ENCODE data around the gene GAS7. TPM values are rescaled to one million over a fixed set of nuclear protein-coding genes. Genes with fewer than 3 reads are reported as not detected.

The GAS7 gene
- total and polyA plus RNA-seq, 2 of the 13 experiments (the other 11 are each of a cell fraction or from before 2014, with no cell fraction given) = 1.0 to 5.2 TPM

DNA sequence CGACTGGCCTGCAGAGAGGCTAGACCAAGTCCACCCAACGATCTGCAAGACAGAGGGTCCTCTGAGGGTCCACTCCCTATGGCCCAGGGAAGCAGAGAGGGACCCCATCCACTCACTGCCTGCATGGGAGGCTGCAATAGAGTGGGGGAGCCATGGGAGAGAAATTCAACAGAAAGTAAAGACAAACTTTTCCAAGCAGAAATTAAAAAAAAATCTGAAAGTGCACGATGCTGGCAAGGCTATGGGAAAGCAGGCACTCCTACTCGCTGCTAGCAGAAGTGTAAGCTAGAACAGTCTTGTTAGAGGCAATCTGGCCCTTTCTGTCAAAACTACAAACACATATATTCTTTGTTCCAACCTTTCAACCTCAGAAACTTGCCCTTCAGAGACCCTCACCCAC is 85.4 kb downstream of the GAS7 start (continued):
- TF ChIP-seq, protein P1, sequence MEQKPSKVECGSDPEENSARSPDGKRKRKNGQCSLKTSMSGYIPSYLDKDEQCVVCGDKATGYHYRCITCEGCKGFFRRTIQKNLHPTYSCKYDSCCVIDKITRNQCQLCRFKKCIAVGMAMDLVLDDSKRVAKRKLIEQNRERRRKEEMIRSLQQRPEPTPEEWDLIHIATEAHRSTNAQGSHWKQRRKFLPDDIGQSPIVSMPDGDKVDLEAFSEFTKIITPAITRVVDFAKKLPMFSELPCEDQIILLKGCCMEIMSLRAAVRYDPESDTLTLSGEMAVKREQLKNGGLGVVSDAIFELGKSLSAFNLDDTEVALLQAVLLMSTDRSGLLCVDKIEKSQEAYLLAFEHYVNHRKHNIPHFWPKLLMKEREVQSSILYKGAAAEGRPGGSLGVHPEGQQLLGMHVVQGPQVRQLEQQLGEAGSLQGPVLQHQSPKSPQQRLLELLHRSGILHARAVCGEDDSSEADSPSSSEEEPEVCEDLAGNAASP (CRISPR knock-in tag; IDR thresholded peaks at IDR 0.05; ENCODE audit: borderline replicate concordance) = no peak
- TF ChIP-seq, protein P2, sequence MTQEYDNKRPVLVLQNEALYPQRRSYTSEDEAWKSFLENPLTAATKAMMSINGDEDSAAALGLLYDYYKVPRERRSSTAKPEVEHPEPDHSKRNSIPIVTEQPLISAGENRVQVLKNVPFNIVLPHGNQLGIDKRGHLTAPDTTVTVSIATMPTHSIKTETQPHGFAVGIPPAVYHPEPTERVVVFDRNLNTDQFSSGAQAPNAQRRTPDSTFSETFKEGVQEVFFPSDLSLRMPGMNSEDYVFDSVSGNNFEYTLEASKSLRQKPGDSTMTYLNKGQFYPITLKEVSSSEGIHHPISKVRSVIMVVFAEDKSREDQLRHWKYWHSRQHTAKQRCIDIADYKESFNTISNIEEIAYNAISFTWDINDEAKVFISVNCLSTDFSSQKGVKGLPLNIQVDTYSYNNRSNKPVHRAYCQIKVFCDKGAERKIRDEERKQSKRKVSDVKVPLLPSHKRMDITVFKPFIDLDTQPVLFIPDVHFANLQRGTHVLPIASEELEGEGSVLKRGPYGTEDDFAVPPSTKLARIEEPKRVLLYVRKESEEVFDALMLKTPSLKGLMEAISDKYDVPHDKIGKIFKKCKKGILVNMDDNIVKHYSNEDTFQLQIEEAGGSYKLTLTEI (CRISPR knock-in tag; conservative IDR thresholded peaks at IDR 0.05) = no peak

DNA sequence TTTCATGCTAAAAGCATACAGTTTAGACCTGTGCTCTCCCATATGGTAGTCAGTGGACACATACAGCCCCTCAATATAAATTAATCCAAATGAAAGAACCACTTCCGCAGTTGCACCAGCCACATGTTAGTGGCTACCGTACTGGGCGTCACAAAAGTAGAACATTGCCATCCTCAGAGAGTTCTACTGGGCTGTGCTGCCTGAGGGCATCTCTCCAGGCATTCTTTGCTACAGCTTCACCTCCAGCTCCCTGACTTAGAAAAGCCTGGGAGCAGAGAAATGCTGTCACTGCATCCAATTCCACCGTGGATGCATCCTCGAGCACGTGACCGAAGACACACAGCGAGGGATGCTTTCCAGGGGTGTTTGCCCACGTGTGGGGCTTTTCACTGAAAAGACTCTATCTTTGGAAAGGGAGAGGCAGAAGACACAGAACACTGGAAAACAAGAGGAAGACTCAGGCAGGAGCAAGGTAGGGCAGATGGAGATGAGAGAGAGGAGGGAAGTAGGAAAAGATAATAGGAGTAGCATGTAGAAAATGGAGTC is 86.4 kb downstream of the GAS7 start:
- BruUV-seq (replicated peaks) = no TSS peak
- FAIRE-seq (no peak), DNase-seq (ENCODE audit: low spot score) (no peak), ATAC-seq (no peak)
- Histone ChIP-seq H4K20me1 (ENCODE audit: insufficient read depth, low read length) (no peaks in the 10 kb centered on the region), H3K4me3 (replicated peaks in 1 of 3; ENCODE audit: insufficient read depth in 1 of 3, low read depth in 2 of 3, low read length in 3 of 3) (no peak overlapping the region), H3K79me2 (ENCODE audit: insufficient read depth, low read length) (no peaks in the 10 kb centered on the region), H3K27ac (ENCODE audit: extremely low read length, insufficient read depth, low read length) (no peak overlapping the region), H3K9ac (ENCODE audit: insufficient read depth, low read depth, low read length) (no peak overlapping the region), H3K4me1 (ENCODE audit: insufficient read depth, low read length) (no peaks in the 10 kb centered on the region), H3K36me3 (replicated peaks in 1 of 2; ENCODE audit: control insufficient read depth in 1 of 2, insufficient read depth in 2 of 2, low read length in 2 of 2) (no peaks in the 10 kb centered on the region), H3K9me3 (ENCODE audit: low read length) (no peaks in the 10 kb centered on the region), H2AFZ (ENCODE audit: low read length) (no peak overlapping the region), H3K27me3 (ENCODE audit: control insufficient read depth in 1 of 2, insufficient read depth in 2 of 2, low read length in 2 of 2) (peaks cover 0 to 17% of the 10 kb centered on the region in 2 experiments; a peak in 4 of 5 replicates), H3K4me2 (ENCODE audit: low read depth, low read length) (no peak overlapping the region)
- intact Hi-C loops (cut with micrococcal nuclease; ENCODE audit: unreplicated experiment) (no loop called here), in situ Hi-C loops (cut with HindIII; ENCODE audit: extremely low pct_ligation_motif_present, low pct_unique_long_range_greater_than_20kb) (loop anchor here (25.0 kb wide), 1 partner anchor 100 kb away; no protein-coding TSS in a partner anchor)
- ChIA-PET CTCF (ENCODE audit: low intra/inter-chr PET ratio, low total read pairs) (no interaction called here), POLR2A (no interaction called here)
- 42% methylated on average over 7 of the region's 9 CpGs for WGBS (ENCODE audit: low lambda C conversion rate)
- TF ChIP-seq NR2C2 (CRISPR knock-in tag; IDR thresholded peaks at IDR 0.05; ENCODE audit: borderline replicate concordance) = no peak
- TF ChIP-seq, protein P3, sequence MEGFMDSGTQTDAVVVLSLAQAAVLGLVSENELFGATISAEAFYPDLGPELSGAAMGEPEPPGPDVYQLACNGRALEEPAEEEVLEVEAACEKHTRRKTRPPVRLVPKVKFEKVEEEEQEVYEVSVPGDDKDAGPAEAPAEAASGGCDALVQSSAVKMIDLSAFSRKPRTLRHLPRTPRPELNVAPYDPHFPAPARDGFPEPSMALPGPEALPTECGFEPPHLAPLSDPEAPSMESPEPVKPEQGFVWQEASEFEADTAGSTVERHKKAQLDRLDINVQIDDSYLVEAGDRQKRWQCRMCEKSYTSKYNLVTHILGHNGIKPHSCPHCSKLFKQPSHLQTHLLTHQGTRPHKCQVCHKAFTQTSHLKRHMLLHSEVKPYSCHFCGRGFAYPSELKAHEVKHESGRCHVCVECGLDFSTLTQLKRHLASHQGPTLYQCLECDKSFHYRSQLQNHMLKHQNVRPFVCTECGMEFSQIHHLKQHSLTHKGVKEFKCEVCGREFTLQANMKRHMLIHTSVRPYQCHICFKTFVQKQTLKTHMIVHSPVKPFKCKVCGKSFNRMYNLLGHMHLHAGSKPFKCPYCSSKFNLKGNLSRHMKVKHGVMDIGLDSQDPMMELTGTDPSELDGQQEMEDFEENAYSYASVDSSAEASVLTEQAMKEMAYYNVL (CRISPR knock-in tag; IDR thresholded peaks at IDR 0.05; ENCODE audit: borderline replicate concordance) = no peak
- TF ChIP-seq, protein P4, sequence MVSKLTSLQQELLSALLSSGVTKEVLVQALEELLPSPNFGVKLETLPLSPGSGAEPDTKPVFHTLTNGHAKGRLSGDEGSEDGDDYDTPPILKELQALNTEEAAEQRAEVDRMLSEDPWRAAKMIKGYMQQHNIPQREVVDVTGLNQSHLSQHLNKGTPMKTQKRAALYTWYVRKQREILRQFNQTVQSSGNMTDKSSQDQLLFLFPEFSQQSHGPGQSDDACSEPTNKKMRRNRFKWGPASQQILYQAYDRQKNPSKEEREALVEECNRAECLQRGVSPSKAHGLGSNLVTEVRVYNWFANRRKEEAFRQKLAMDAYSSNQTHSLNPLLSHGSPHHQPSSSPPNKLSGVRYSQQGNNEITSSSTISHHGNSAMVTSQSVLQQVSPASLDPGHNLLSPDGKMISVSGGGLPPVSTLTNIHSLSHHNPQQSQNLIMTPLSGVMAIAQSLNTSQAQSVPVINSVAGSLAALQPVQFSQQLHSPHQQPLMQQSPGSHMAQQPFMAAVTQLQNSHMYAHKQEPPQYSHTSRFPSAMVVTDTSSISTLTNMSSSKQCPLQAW (CRISPR knock-in tag; IDR thresholded peaks at IDR 0.05) = no peak
- TF ChIP-seq, protein P5, sequence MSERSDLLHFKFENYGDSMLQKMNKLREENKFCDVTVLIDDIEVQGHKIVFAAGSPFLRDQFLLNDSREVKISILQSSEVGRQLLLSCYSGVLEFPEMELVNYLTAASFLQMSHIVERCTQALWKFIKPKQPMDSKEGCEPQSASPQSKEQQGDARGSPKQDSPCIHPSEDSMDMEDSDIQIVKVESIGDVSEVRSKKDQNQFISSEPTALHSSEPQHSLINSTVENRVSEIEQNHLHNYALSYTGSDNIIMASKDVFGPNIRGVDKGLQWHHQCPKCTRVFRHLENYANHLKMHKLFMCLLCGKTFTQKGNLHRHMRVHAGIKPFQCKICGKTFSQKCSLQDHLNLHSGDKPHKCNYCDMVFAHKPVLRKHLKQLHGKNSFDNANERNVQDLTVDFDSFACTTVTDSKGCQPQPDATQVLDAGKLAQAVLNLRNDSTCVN (CRISPR knock-in tag; IDR thresholded peaks at IDR 0.05; ENCODE audit: borderline replicate concordance) = no peak
- TF ChIP-seq, protein P6, sequence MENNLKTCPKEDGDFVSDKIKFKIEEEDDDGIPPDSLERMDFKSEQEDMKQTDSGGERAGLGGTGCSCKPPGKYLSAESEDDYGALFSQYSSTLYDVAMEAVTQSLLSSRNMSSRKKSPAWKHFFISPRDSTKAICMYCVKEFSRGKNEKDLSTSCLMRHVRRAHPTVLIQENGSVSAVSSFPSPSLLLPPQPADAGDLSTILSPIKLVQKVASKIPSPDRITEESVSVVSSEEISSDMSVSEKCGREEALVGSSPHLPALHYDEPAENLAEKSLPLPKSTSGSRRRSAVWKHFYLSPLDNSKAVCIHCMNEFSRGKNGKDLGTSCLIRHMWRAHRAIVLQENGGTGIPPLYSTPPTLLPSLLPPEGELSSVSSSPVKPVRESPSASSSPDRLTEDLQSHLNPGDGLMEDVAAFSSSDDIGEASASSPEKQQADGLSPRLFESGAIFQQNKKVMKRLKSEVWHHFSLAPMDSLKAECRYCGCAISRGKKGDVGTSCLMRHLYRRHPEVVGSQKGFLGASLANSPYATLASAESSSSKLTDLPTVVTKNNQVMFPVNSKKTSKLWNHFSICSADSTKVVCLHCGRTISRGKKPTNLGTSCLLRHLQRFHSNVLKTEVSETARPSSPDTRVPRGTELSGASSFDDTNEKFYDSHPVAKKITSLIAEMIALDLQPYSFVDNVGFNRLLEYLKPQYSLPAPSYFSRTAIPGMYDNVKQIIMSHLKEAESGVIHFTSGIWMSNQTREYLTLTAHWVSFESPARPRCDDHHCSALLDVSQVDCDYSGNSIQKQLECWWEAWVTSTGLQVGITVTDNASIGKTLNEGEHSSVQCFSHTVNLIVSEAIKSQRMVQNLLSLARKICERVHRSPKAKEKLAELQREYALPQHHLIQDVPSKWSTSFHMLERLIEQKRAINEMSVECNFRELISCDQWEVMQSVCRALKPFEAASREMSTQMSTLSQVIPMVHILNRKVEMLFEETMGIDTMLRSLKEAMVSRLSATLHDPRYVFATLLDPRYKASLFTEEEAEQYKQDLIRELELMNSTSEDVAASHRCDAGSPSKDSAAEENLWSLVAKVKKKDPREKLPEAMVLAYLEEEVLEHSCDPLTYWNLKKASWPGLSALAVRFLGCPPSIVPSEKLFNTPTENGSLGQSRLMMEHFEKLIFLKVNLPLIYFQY (CRISPR knock-in tag; IDR thresholded peaks at IDR 0.05; ENCODE audit: borderline replicate concordance) = no peak
- no peak for TF ChIP-seq JARID2 (CRISPR knock-in tag; IDR thresholded peaks at IDR 0.05; ENCODE audit: insufficient replicate concordance)
